HG03039 (cell line): ENCODE data around the gene STK35.

Experiments used
- ATAC-seq: cut with Tn5 transposase; IDR thresholded peaks from one replicate; pipeline ENCODE4 v1.9.1; 2021; ENCODE audit warnings: mild to moderate bottlenecking, moderate library complexity; ENCODE audit not compliant: unreplicated experiment

STK35 gene

DNA sequence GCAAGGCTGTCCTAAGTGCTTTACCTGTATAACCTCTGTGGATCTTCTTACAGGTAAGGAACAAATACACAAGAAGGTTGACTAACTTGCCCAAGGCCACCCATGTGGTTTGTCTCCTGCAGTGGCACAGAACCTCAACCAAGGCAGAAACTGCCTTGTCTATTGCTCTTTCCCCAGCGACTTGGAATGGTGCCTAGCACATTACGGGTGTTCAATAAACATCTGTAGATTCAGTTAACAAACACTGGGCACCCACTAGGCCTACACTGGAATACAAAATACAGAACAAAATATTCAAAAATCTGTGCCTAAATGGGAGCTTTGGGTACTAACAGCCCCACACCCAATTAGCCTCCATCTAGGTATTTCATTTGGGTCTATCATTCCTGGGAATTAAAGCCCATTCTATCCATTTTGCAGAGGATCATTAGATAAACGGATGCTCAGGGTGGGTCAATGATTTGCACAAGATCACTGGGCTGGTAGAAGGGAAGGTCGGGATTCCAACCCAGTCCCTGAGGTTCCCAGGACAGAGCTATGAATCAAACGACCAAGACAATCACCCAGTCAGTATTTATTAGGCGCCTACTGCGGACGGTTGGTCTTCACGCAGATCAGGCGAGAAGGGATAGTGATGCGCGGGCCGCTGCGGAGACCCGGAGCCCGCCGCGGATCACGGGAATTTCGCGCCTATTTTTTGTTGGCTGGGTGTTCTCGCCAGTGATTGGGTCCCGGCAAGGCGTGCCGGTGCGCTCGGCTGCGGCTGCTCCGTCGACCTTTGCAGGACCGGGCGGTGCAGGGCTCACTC, at the start of gene STK35:
Gene STK35 (plus strand): TSS at position 771 of the 808 bp plus-strand sequence. CDS start 55 bp downstream, outside the sequence.
- ATAC-seq = peak; percentile 38

DNA sequence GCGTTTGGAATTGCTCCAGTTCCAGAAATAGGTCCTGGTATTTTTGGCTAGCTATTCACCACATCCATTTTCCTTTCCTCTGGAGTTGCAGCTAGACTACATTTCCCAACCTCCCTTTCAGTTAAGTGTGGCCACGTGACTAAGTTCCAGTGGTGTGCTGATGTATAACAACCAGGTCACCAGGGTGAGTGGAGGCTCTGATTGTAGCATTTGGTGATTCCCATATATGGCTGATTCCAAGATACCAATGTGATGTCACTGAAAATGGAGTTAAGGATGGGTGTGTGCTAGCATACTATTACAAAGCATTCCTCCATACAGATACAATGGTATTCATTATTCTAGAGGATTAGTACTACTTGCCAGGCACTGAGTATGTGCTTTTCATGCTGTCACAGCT, 49.7 kb upstream of the STK35 start:
- ATAC-seq = no peak

DNA sequence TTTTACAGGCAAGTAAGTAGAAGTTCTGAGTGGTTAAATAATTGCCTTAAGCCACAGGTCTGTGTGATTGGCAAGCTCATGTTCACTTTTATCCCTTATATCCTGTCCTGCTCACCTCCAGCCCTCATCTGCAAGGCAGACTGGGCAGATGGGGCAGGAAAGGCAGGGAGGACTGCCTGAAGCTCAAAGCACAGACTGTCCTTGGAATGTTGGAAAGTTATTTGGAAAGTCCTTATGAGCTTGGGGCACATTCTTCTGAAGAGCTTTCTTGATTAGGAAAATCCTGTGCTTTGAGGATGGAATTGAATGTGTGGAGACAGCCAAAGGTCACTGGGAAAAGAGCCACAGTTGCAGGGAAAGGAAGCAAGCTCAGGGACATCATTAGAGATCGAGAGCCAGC, 48.9 kb upstream of the STK35 start:
- no peak for ATAC-seq

DNA sequence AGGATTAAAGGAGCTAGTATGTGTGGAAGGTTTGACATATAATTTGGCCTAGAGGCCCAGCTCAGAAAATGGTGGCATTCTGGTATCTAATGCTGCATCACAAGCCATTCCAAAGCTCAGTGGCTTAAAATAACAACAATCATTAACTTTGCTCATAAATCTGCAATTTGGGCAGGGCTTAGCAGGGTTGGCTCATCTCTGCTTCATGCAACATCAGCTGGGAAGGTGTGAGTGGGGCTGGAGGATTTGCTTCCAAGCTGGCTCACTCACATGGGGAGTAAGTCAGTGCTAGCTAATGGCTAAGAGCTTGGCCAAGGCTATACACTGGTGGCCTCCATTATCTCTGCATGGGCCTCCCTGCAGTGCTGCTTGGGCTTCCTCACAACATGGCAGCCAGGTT, 48.0 kb upstream of the STK35 start:
- ATAC-seq = no peak

DNA sequence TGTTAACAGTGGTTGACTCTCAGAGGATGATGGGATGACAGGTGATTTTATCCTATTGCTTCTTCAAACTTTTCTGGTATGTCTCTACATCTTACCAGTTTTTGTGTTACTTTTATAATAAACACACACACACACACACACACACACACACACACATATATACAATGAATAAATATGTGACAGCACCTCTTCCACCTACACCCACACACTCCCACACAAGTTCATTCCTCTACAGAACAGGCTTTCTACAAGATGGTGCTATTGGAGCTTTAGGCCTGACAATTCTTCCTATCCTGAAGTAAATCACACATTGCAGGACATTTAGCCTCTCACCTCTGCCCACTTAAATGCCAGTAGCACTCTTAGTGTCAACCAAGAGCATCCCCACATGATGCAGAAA, 46.7 kb upstream of the STK35 start:
- ATAC-seq = no peak

DNA sequence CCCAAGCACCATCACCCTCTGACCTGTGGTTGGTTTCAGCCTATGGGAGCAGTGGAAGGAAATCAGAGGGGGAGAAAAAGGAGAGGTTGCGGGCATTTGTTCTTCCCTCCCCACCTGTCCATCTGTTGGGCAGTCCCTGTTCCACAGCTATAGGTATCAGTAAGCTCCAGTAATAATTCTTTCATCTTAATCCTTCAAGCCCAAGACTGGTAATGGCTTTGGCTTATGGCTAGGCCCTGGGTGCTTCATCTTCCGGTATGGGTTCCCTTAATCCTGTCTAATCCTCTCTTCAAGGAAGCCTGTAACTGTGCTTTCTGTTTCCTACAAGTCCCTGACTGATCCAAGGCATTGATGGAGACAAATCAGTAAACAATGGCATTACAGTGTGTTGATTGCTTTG, 42.2 kb upstream of the STK35 start:
- no peak for ATAC-seq

DNA sequence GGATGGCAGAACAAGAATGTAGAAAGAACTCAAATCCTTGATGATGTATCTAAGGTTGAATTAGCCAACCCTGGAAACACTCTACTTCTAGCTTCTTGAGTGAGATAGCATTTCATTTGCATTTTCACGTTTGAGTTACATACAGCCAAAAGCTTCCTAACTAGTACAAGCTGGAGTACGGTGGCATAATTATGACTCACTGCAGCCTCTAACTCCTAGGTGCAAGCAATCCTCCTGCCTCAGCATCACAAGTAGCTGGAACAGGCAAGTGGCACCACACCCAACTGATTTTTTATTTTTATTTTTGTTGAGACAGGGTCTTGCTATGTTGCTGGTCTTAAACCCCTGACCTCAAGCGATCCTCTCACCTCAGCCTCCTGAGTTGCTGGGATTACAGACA, 36.5 kb upstream of the STK35 start:
- no peak for ATAC-seq

DNA sequence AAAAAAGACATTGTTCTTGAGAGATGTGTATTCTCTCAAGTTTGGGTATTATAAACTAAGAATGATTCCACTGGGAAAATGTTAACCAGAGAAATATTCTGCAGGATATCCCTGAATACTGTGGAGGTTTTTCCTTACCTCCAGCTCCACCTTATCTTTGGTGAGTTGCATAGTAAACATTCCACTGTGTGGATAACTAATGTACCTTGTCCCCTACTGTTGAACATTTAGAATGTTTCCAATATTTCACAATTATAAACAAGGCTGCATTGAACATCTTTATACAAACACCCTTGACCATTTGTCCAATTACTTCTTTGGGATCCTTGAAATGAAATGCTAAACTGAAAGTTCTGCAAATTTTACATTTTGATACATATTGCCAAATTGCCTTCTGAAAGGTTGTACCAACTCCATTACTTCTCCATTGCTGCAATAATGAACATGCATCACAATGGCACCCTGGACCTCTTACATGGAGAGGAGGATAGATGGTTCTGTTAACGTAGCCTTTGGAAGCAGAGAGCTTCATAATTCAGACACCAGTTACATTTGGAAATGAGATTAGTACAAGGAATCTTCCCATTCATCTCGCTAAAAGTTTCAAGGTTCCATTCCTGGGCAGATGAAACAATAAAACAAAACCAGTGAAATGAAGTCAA, 35.0 kb upstream of the STK35 start:
- ATAC-seq = no peak

DNA sequence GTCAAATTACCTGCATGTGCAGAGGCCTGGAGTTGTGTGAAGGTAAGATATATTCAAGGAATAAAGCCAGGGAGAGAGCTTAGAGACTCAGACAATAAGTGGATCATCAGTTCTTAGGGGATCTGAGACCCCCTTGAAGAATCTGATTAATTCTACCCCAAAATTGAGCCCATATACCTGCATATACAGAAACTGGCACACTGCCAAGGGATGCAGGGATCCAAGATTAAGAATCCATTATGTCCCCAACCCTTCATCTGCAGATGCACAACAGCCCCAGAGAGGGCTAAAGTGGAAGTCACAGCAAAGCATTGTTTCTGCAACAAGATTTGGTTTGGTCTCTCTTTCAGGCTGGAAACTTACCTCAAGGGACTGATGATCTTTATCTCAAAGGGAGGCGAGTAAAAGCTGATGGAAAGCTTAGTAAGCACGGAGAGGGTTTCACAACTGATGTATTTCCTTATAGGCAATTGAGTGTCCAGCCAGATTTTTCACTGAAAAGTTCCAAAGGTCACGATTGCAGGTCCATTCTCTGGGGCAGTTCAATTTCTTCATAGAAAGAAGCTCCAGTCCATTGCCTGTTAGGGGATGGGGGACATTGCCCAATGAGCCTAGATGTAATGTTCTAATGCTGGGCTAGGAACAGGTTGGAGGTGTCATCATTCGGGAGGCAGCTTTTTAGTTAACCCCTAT, 20.9 kb upstream of the STK35 start:
- no peak for ATAC-seq

DNA sequence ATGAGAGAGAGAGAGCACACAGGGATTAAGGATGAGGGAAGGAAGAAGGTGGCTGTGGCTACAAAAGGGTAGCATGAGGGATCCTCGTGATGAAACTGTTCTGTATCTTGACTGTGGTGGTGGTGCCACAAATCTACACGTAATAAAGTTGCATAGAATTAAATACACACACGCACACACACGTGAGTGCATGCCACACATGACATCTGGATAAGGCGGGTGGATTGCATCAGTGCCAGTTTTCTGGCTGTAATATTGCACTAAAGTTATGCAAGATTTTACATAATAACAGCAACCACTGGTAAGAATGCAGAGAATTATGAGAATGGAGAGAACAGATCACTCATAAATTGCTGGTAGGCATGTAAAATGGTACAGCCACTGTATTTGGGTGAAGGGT, 16.9 kb upstream of the STK35 start:
- no peak for ATAC-seq

DNA sequence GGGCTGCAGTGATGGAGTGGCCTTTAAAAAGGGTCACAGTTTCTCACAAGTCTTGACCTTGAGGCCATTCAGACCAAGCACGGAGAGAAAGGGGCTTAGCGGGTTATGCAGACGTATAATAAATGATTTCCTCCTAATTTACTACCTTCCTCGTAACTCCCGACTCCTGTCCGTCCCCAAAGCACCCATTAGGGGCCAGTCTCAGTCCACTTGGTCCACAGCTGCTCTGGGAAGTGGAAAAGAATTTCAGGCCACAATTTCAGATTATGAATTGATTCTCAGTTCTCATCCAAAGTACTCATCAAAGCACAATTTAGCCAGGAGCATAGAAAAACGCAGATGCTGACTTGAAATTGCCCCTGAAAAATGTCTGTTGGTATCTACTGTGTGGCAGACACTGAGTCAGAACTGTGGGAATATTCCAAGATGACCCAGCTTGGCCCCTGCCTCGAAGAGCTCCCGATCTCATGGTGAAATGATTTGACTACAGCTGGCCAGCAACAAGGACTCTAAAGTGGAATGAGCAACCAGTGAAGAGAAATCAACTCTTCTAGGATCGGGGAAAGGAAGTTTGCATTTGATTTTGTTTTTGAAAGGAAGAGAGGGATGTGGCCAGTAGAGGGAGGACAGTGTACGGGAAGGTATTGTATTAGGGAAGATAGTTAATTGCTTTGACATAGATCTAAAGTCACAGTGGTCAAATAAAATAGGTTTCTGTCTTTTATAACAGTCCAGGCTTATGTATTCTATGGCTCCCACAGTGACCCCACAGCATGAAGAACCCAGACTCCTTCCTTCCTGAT, 15.2 kb upstream of the STK35 start:
- ATAC-seq = no peak

DNA sequence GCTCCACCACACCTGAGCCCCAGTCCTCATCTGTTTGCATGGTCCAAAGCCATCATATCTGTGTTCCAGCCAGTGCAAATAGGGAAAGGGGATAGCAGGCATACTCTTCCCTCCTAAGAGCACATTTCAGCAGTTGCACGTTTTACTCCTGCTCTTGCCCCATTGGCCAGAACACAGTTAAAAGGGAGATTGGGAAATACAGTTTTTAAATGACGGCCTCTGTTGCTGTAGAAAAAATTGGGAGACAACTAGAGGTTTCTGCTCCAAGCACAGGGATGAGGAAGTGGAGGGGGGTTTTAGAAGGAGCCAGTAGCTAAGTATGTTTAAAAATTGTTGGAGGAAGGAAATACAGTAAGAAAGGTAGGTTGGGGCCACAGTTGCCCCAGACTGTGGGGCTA, 14.6 kb upstream of the STK35 start:
- ATAC-seq = no peak

DNA sequence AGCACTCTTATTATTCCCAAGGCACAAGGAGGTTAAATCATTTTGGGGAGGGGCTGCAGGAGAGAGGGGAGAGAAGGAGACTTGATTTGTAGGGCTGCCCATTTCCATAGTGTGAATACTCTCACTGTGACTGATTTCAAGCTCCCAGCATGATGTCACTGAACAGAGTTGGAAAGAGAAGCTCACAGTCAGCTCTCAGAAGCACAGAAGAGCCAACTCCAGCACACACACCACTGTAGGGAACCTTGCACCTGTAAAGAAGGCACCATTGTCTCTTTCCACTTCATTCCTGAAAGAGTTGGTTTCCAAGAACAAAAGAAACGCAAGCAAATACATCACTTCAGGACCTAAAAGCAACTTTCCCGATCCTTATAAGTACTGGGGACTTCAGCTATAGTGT, 12.7 kb upstream of the STK35 start:
- ATAC-seq = no peak

DNA sequence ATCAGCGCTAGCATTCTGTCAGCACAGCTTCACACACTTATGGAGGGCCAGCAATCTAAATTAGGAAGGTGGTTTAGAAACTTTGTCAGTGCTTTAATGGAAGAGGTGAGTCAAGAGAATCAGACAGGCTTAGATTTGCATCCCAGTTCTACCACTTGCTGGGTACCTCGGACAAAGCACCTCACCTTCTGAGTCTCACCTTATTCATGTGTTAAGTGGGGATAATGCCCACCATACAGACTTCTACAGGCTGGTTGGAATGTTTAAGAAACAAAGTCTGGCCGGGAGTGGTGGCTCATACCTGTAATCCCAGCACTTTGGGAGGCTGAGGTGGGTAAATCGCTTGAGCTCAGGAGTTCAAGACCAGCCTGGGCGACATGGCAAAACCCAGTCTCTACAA, 12.2 kb upstream of the STK35 start:
- ATAC-seq = no peak

DNA sequence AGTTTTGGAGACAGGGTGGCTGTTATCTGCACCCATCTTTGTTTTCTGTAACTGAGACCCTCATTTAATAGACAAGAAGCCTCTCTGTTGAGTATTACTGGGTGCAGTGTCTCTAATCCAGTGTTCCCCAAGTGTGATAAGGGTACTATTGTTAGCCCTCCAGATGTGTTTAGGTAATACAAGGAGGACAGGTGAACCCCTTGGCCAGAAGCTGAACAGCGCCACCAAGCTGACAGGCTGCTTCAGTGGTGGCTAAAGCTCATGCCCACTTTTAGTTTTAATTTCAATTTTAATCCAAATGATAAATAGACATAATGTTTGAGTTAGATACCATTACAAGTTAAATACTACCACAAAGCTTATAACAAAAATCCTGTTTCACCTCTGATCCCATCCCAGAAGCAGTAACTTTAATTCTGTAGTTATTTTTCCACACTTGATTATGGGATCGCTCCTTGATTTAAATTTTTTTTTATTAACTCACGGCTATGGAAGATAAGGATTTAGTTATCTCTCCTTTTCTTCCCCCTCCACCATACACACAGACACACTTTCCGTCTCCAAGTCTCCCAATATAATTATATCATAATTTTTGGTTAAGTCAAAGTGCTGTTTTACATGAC, 8.4 kb upstream of the STK35 start:
- no peak for ATAC-seq

DNA sequence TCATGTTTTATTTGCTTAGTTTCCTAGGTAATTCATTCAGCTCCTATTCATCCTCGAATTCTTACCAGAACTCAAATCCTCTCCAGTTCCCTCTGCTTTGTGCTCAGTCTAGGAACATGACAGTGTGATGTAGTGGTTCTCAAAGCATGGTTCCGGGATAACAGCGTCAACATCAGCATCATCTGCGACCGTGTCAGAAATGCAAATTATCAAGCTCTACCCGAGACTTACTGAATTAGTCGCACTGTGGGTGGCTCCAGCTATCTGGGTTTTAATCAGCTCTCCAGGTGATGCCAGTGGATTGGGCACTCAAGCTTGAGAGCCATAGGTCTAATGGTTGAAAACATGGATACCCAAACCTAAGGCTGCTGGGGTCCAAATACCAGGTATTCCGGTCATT, 7.7 kb upstream of the STK35 start:
- no peak for ATAC-seq

DNA sequence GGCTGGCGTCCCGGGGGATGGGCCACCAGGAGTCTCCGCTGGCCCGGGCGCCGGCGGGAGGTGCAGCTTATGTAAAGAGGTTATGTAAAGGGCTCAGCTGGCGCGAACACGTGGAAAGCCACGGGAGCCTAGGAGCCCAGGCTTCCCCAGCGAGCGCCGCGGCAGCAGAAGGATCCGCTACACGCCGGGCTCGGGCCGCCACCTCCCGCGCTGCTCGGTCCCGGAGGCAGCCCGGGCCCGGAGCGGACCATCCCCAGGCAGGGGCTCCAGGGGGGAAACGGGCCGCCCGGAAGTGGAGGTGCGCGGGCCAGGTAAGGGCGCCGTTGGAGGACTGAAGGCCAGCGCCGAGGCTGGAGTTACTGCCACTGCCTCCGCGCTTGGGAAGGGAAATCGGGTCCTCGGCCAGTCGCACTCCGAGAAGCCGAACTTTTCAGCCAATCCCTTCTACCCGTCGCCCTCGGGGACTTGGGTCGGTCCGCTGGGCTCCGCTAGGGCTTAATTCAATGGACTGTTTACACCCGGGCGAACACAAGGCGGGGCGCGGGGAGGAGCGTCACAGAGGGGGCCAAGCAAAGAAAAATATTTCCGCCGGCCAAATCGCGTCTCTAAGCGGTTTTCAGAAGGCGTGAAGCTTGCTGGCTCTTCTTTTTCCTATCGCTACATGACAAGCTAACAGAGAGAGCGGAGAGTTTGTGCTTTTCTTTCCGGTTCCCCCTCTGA, 398 bp downstream of the STK35 start:
- ATAC-seq = peak; percentile 71

DNA sequence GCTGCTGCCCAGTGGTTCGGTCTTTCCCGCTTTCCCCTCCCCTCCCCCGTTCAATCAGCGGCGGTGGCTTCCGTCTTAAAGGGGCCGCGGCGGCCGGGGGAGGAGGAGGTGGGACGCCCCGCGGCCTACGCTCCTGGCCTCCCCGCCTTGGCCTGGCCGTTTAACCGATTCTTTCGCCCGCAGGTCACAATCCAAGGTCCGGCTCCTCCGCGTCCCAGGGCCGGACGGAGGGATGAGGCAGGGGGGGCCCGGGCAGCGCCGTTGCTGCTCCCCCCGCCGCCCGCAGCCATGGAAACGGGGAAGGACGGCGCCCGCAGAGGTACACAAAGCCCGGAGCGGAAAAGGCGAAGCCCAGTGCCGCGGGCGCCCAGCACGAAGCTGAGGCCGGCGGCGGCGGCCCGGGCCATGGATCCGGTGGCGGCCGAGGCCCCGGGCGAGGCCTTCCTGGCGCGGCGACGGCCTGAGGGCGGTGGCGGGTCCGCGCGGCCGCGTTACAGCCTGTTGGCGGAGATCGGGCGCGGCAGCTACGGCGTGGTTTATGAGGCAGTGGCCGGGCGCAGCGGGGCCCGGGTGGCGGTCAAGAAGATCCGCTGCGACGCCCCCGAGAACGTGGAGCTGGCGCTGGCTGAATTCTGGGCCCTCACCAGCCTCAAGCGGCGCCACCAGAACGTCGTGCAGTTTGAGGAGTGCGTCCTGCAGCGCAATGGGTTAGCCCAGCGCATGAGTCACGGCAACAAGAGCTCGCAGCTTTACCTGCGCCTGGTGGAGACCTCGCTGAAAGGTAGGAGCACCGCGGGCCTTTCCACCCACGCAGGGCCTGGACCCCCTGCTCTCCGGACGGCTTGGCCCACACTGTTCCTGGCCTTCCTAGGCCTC, 1.2 kb downstream of the STK35 start:
- ATAC-seq = peak; percentile 44
